Measurements from ENCODE around the gene PHF12. TPM values are rescaled to one million over a fixed set of nuclear protein-coding genes. Genes with fewer than 3 reads are reported as not detected.
A peak's percentile ranks its signal among the peaks of the same experiment; 100 is the strongest.
"Not testable (repeated sequence)": the region's sequence is repeated elsewhere in the genome, so short reads cannot be mapped to it uniquely, and the experiment has no call there.

PHF12 gene
- total and polyA plus RNA-seq, 11 donors: 8.2 to 31.2 (median 20.9) TPM

DNA sequence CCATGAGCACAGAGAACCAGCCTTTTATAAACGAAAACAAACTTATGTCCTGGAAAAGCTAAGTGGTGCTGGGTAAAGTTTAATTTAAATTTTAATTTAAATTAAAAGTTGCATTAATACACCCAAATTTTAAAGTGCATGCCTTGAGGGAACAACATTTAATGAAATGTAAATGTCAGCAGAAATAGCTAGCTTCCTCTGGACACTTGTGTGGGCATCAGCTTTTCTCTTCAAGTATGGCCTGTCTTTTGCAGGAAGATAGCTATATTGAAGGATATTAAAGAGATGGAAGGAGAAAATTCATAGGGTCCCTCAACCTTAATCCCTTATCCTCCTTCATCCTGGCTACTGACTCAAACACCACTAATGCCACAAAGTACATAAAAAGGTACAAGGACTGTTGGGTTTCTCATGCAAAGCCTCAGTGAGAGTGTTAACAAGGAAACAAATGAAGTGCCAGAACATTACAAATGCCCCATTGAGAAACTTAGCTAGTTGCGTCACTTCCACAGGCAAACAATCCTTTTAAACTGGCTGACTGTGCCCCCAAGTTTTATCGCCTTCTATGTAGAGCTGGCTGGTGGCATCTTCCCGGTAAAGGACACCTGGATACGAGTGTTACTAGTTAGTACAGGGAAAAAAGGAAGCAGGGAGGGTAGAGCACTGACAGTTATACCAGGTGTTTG lies 14.1 kb downstream of the PHF12 start:
- intact Hi-C loops (cut with DNase I): no loop called here
- TF ChIP-seq, protein P1, sequence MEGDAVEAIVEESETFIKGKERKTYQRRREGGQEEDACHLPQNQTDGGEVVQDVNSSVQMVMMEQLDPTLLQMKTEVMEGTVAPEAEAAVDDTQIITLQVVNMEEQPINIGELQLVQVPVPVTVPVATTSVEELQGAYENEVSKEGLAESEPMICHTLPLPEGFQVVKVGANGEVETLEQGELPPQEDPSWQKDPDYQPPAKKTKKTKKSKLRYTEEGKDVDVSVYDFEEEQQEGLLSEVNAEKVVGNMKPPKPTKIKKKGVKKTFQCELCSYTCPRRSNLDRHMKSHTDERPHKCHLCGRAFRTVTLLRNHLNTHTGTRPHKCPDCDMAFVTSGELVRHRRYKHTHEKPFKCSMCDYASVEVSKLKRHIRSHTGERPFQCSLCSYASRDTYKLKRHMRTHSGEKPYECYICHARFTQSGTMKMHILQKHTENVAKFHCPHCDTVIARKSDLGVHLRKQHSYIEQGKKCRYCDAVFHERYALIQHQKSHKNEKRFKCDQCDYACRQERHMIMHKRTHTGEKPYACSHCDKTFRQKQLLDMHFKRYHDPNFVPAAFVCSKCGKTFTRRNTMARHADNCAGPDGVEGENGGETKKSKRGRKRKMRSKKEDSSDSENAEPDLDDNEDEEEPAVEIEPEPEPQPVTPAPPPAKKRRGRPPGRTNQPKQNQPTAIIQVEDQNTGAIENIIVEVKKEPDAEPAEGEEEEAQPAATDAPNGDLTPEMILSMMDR (IDR thresholded peaks at IDR 0.05): no peak
- no peak for TF ChIP-seq POLR2A (IDR thresholded peaks at IDR 0.05)
- DNase-seq (no peak), ATAC-seq (peak in 2 of 4 donors; percentile 18 to 38)
- Histone ChIP-seq H3K36me3 (peaks cover 0 to 4% (median 0%) of the 10 kb centered on the region in 9 donors), H3K9me3 (no peaks in the 10 kb centered on the region), H3K4me3 (no peak overlapping the region), H3K4me1 (peaks cover 8 to 83% (median 65%) of the 10 kb centered on the region in 12 donors), H3K27me3 (no peaks in the 10 kb centered on the region), H3K27ac (peak overlapping the region in 6 of 12 donors; percentile 0 to 69 (median 8))
- 73 to 78% (median 75%) methylated on average over 5 of the region's 5 CpGs for WGBS, 4 donors

DNA sequence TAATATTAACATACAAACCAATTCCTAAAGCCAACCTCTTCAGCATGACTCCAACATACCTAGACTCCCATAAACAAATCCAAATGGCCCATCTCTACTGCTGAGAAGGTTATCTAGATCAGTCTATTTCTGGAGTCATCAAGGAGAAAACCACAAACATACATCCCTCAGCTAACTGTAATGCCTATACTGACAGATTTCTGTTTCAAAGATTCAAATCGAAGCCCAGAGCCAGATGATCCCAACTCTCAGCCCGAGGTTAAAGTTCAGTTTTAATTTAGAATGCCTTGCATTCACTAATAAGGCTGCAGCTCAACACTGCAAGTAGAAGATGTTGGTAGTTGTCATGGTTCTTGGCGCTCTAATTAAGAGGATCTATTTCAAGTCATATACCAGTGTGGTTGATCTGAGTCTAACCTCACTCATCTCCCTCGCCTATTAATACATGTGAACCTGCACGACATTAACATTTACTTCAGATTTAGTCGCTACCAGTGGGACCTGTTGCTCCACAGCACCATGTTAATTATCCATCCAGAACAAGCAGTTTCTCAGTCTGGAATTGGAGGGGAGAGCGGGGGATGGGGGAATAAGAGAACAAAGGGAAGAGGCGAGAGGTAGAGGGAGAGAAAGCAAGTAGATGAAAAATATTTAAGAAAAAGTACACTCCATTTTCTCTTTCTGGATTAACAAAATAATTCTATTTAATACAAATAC lies 15.4 kb downstream of the PHF12 start:
- TF ChIP-seq POLR2A (IDR thresholded peaks at IDR 0.05): no peak
- TF ChIP-seq, protein P1 (IDR thresholded peaks at IDR 0.05): no peak
- Histone ChIP-seq H3K27me3 (no peaks in the 10 kb centered on the region), H3K4me3 (no peak overlapping the region), H3K27ac (peak overlapping the region in 1 of 12 donors; percentile 69), H3K9me3 (no peaks in the 10 kb centered on the region), H3K36me3 (peaks cover 0 to 10% (median 0%) of the 10 kb centered on the region in 9 donors), H3K4me1 (peaks cover 8 to 70% (median 56%) of the 10 kb centered on the region in 12 donors)
- DNase-seq (no peak), ATAC-seq (no peak)
- WGBS, 4 donors: 84 to 88% (median 86%) methylated on average over 8 of the region's 8 CpGs
- intact Hi-C loops (cut with DNase I): no loop called here

DNA sequence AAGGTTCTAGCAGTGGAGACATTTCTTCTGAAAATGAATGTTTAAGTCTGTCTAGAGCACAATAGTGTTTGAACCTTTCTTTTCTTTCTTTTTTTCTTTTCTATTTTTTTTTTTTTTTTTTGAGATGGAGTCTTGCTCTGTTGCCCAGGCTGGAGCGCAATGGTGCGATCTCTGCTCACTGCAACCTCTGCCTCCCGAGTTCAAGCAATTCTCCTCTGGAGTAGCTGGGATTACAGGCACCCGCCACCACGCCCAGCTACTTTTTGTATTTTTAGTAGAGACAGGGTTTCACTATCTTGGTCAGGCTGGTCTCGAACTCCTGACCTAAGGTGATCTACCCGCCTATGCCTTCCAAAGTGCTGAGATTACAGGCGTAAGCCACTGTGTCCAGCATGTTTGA lies 16.8 kb downstream of the PHF12 start:
- 94 to 98% (median 95%) methylated on average over 8 of the region's 8 CpGs for WGBS, 4 donors
- H3K9me3 ChIP-seq; ATAC-seq; intact Hi-C loops (cut with DNase I); H3K4me3 ChIP-seq; DNase-seq; H3K27me3 ChIP-seq; H3K27ac ChIP-seq: not testable (repeated sequence)
- Histone ChIP-seq H3K36me3 (peaks cover 0 to 10% (median 0%) of the 10 kb centered on the region in 9 donors), H3K4me1 (peaks cover 2 to 67% (median 53%) of the 10 kb centered on the region in 12 donors)

DNA sequence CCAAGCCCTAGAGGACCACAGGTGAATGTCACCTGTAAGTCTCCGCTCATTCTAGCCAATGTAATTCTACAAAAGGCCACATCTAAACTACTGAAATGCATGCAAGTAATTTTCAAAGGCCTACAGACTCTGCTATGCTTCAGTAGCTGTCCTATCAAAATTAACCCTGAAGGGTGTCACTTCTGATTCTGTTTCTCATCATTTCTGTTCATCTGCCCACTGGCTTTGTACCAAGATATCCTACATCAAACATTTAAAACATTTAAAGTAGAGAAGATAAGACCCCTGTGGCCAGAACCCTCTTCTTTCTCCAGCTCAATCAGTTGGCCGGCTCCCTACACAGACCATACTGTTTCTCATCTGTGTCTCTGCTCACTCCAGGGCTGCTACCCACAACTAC lies 21.5 kb downstream of the PHF12 start:
- peaks cover 0 to 46% (median 13%) of the 10 kb centered on the region in 12 donors for H3K4me1 ChIP-seq
- H3K27ac ChIP-seq: no peak overlapping the region
- H3K27me3 ChIP-seq: no peaks in the 10 kb centered on the region
- DNase-seq (no peak), ATAC-seq (no peak)
- TF ChIP-seq, protein P1 (IDR thresholded peaks at IDR 0.05): no peak
- TF ChIP-seq POLR2A (IDR thresholded peaks at IDR 0.05): no peak
- H3K4me3 ChIP-seq: no peak overlapping the region
- 70 to 90% (median 74%) methylated on average over 2 of the region's 2 CpGs for WGBS, 4 donors
- peaks cover 0 to 3% (median 0%) of the 10 kb centered on the region in 12 donors for H3K9me3 ChIP-seq
- intact Hi-C loops (cut with DNase I): no loop called here
- peaks cover 0 to 33% (median 21%) of the 10 kb centered on the region in 9 donors for H3K36me3 ChIP-seq
